ENCODE measurements around the gene BMPR1A.

GRCh38 chr10:86958116-86958900, 201.9 kb downstream of the BMPR1A start, which contains the start of gene SNCG:
- TF ChIP-seq, protein P1, sequence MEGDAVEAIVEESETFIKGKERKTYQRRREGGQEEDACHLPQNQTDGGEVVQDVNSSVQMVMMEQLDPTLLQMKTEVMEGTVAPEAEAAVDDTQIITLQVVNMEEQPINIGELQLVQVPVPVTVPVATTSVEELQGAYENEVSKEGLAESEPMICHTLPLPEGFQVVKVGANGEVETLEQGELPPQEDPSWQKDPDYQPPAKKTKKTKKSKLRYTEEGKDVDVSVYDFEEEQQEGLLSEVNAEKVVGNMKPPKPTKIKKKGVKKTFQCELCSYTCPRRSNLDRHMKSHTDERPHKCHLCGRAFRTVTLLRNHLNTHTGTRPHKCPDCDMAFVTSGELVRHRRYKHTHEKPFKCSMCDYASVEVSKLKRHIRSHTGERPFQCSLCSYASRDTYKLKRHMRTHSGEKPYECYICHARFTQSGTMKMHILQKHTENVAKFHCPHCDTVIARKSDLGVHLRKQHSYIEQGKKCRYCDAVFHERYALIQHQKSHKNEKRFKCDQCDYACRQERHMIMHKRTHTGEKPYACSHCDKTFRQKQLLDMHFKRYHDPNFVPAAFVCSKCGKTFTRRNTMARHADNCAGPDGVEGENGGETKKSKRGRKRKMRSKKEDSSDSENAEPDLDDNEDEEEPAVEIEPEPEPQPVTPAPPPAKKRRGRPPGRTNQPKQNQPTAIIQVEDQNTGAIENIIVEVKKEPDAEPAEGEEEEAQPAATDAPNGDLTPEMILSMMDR (IDR thresholded peaks at IDR 0.05): no peak
- TF ChIP-seq POLR2A (IDR thresholded peaks at IDR 0.05): no peak

Measured in right lobe of liver (tissue), 4 donors.